Spleen (tissue), 11 donors: ENCODE data around the gene MUCL1. TPM values are rescaled to one million over a fixed set of nuclear protein-coding genes. Genes with fewer than 3 reads are reported as not detected.

Source experiments
- DNase-seq: peaks from one replicate; pipeline ENCODE4 v3.0.0-alpha.2; 2020
- H3K27ac ChIP-seq, 8 donors: fragments of 200-600 bp; sonication (generic) in 7 of 8; 1 replicate in 4 of 8; 2 replicates in 4 of 8; pipeline versions ENCODE4 v1.5.0 to v1.8.0; 2016 to 2021; ENCODE audit warnings: inconsistent platforms in 4 of 8, mild to moderate bottlenecking in 4 of 8, moderate library complexity in 1 of 8
- H3K27me3 ChIP-seq, 7 donors: fragments of 200-600 bp; sonication (generic) in 6 of 7; replicated peaks in 1 of 7; 1 replicate in 4 of 7; 2 replicates in 3 of 7; pipeline versions ENCODE4 v1.5.0 to v1.8.0; 2016 to 2021; ENCODE audit warnings: inconsistent platforms in 3 of 7, mild to moderate bottlenecking in 1 of 7
- H3K36me3 ChIP-seq, 6 donors: fragments of 200-600 bp; sonication (generic) in 5 of 6; 1 replicate in 4 of 6; 2 replicates in 2 of 6; pipeline versions ENCODE4 v1.5.0 to v1.8.0; 2016 to 2021; ENCODE audit warnings: inconsistent platforms in 2 of 6
- H3K4me1 ChIP-seq, 6 donors: fragments of 200-600 bp; sonication (generic) in 5 of 6; 1 replicate in 3 of 6; 2 replicates in 3 of 6; pipeline versions ENCODE4 v1.5.0 to v1.8.0; 2016 to 2021; ENCODE audit warnings: inconsistent platforms in 3 of 6
- H3K4me3 ChIP-seq, 8 donors: fragments of 200-600 bp; sonication (generic) in 7 of 8; 1 replicate in 4 of 8; 2 replicates in 4 of 8; pipeline versions ENCODE4 v1.5.0 to v1.8.0; 2016 to 2021; ENCODE audit warnings: inconsistent platforms in 4 of 8, mild to moderate bottlenecking in 4 of 8, moderate library complexity in 2 of 8
- H3K9me3 ChIP-seq, 8 donors: fragments of 200-600 bp; sonication (generic) in 7 of 8; 1 replicate in 4 of 8; 2 replicates in 4 of 8; pipeline versions ENCODE4 v1.5.0 to v1.8.0; 2016 to 2021; ENCODE audit warnings: inconsistent platforms in 4 of 8
- CTCF ChIP-seq, 11 experiments: fragments of 200-600 bp in 7 of 11; fragments of 450-650 bp in 4 of 11; sonication (generic) in 4 of 11; IDR thresholded peaks in 8 of 11; conservative IDR thresholded peaks in 3 of 11; 1 replicate in 7 of 11; 2 replicates in 4 of 11; pipeline versions ENCODE4 v1.4.0 to v1.8.0; 2016 to 2021; ENCODE audit warnings: antibody characterized with exemption in 11 of 11, inconsistent platforms in 4 of 11, mild to moderate bottlenecking in 1 of 11
- POLR2A ChIP-seq, 3 donors: fragments of 450-650 bp; IDR thresholded peaks; one replicate each; pipeline ENCODE4 v1.5.1; 2017; ENCODE audit warnings: antibody characterized with exemption in 3 of 3, mild to moderate bottlenecking in 1 of 3
- POLR2AphosphoS5 ChIP-seq, 3 donors: sonication (generic); formaldehyde crosslinking; IDR thresholded peaks; one replicate each; pipeline ENCODE4 v1.5.1; 2017; ENCODE audit warnings: antibody characterized with exemption in 3 of 3
- WGBS, 5 donors: extraction: QIAGEN DNeasy Blood & Tissue Kit in 3 of 5; methylation state at CpG; one replicate each; pipeline versions ENCODE4 v1.1.5 to v1.1.7; 2013 to 2018; 5-methylcytosine and 5-hydroxymethylcytosine counted together
- intact Hi-C: fragments of 100-400 bp; cut with DNase I; formaldehyde crosslinking; loops from one replicate; pipeline ENCODE4 v1.15.0; 2023; ENCODE audit warnings: low total_unique reads
- polyA plus RNA-seq, 3 donors: library from polyadenylated mRNA; stranded (reverse); fragments of 200-250 nt; gene quantifications; one replicate each; pipeline ENCODE4 v1.2.1, GENCODE V29; 2013
- total RNA-seq, 7 donors: library from RNA; depleted of rRNA in 3 of 7; stranded (reverse); fragments of >200 nt in 3 of 7; fragmentation: NEBNext Ultra II Directional in 4 of 7; extraction: Animal tissue kit (Norgen Biotek cat#: 25700) in 4 of 7; gene quantifications; one replicate each; pipeline versions ENCODE4 v1.1.0 to v1.2.1, GENCODE V29; 2016 to 2021
- donor health status: healthy with polysubstance abuse.
- donor health status: DM: no; HTN: no; CAD: no; lungs with moderate emphysema.
- donor health status: DM: no; HTN: no; CAD: no.
- donor health status: Bipolar disorder and iron deficiency.
- donor health status: healthy.
- donor health status: DM: no; HTN: no; CAD: no.
- donor health status: DM: yes; HTN: yes; CAD: no.

Gene MUCL1
- total and polyA plus RNA-seq, 10 donors, result not detected

GRCh38 chr12:54890339-54890738, 36.0 kb downstream of the MUCL1 start:
- WGBS, 5 donors, result 93 to 98% (median 95%) methylated on average over 3 of the region's 3 CpGs
- Histone ChIP-seq H3K27ac (no peak overlapping the region), H3K9me3 (no peaks in the 10 kb centered on the region), H3K4me3 (no peak overlapping the region), H3K4me1 (no peaks in the 10 kb centered on the region), H3K36me3 (no peaks in the 10 kb centered on the region), H3K27me3 (peaks cover 0 to 5% (median 0%) of the 10 kb centered on the region in 7 donors)
- no peak for DNase-seq
- no peak for TF ChIP-seq POLR2A (IDR thresholded peaks at IDR 0.05)
- TF ChIP-seq CTCF (IDR thresholded peaks at IDR 0.05 in 8 of 11, conservative IDR thresholded peaks at IDR 0.05 in 3 of 11), result no peak
- TF ChIP-seq POLR2AphosphoS5 (IDR thresholded peaks at IDR 0.05), result no peak
- intact Hi-C loops, result no loop called here

GRCh38 chr12:54891717-54892478, 37.6 kb downstream of the MUCL1 start:
- no peaks in the 10 kb centered on the region for H3K36me3 ChIP-seq
- H3K27me3 ChIP-seq, result peaks cover 0 to 5% (median 0%) of the 10 kb centered on the region in 7 donors
- H3K27ac ChIP-seq, result no peak overlapping the region
- no peak for DNase-seq
- no peak for TF ChIP-seq CTCF (IDR thresholded peaks at IDR 0.05 in 8 of 11, conservative IDR thresholded peaks at IDR 0.05 in 3 of 11)
- no peak overlapping the region for H3K4me3 ChIP-seq
- WGBS, 5 donors, result 78 to 85% (median 82%) methylated on average over 3 of the region's 3 CpGs
- intact Hi-C loops, result no loop called here
- H3K9me3 ChIP-seq, result no peaks in the 10 kb centered on the region
- H3K4me1 ChIP-seq, result no peaks in the 10 kb centered on the region

Other genes starting within 250 kb of the MUCL1 start
- gene LACRT, start 219.6 kb upstream of the MUCL1 start, total RNA-seq, result not detected
- gene LACRT, start 219.6 kb upstream of the MUCL1 start, polyA plus RNA-seq, result not detected
- gene DCD, start 206.2 kb upstream of the MUCL1 start, total RNA-seq, result not detected
- not detected for gene DCD, start 206.2 kb upstream of the MUCL1 start, polyA plus RNA-seq
- 10 to 100 TPM in 6 of 7 donors, 1 to 10 TPM in 1; 9.3 to 16.8 (median 13.8) TPM for gene TESPA1, start 130.2 kb downstream of the MUCL1 start, total RNA-seq
- gene TESPA1, start 130.2 kb downstream of the MUCL1 start, polyA plus RNA-seq, result 10 to 100 TPM in 1 of 3 donors, 1 to 10 TPM in 2; 7.3 to 10.4 (median 7.7) TPM
- not detected for gene NEUROD4, start 165.5 kb downstream of the MUCL1 start, total RNA-seq
- not detected for gene NEUROD4, start 165.5 kb downstream of the MUCL1 start, polyA plus RNA-seq